GM12875 (cell line): ENCODE measurements around the gene TTLL11.

Experiments
- H3K4me3 ChIP-seq: one replicate; pipeline ENCODE4 v1.5.1; 2011; ENCODE audit warnings: low read depth, low read length, control low read depth
- TF ChIP-seq, protein P1 (sequence below): IDR thresholded peaks from 2 replicates; pipeline ENCODE4 v1.5.1; 2011; ENCODE audit warnings: low read depth, mild to moderate bottlenecking, control low read depth, inconsistent platforms, low read length, moderate library complexity, borderline replicate concordance; ENCODE audit not compliant: insufficient read depth

The TTLL11 gene

DNA sequence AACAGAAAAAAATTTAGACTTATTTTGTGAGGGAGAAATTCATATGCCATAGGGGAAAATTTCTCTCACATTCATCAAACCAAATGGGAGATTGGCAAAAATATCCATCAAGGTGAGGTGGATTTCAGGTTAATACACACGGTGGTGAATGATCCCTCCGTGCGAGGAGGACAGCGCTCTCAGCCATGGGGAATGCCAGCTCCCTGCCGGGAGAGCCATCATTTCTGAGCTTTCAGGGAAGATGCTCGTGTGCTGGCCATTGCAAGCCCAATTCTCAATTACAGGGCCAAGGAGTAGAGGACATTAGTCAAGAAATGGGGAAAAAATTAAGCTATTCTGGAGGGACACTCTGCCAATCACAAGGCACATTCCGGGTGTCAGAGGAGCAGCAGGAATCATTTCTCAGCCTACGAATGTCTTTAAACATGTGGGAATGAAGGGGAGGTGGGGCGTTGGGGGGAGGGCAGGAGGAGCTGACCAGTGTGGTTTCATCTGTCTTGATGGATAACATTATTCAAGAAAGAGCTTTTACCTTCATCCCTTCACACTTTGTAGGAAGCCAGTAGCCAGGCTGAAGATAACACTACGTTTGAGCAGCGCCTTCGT lies 276.2 kb downstream of the TTLL11 start:
- TF ChIP-seq, protein P1, sequence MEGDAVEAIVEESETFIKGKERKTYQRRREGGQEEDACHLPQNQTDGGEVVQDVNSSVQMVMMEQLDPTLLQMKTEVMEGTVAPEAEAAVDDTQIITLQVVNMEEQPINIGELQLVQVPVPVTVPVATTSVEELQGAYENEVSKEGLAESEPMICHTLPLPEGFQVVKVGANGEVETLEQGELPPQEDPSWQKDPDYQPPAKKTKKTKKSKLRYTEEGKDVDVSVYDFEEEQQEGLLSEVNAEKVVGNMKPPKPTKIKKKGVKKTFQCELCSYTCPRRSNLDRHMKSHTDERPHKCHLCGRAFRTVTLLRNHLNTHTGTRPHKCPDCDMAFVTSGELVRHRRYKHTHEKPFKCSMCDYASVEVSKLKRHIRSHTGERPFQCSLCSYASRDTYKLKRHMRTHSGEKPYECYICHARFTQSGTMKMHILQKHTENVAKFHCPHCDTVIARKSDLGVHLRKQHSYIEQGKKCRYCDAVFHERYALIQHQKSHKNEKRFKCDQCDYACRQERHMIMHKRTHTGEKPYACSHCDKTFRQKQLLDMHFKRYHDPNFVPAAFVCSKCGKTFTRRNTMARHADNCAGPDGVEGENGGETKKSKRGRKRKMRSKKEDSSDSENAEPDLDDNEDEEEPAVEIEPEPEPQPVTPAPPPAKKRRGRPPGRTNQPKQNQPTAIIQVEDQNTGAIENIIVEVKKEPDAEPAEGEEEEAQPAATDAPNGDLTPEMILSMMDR: no peak
- no peak overlapping the region for H3K4me3 ChIP-seq

DNA sequence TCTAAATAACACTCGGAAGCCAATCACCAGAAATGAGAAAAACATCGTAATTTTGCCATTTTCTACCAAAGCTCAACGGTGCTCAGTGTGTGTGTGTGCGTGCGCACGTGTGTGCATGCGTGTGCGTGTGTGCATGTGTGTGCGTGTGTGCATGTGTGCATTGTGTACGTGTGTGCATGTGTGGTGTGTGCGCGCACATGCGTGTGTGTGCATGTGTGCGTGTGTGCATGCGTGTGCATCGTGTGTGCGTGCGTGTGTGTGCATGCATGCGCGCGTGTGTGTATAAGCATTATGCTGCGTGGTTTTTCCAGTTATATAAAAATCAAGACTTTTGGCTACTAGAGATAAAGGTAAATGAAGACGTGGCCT lies 276.7 kb downstream of the TTLL11 start:
- no peak overlapping the region for H3K4me3 ChIP-seq
- TF ChIP-seq, protein P1: no peak

DNA sequence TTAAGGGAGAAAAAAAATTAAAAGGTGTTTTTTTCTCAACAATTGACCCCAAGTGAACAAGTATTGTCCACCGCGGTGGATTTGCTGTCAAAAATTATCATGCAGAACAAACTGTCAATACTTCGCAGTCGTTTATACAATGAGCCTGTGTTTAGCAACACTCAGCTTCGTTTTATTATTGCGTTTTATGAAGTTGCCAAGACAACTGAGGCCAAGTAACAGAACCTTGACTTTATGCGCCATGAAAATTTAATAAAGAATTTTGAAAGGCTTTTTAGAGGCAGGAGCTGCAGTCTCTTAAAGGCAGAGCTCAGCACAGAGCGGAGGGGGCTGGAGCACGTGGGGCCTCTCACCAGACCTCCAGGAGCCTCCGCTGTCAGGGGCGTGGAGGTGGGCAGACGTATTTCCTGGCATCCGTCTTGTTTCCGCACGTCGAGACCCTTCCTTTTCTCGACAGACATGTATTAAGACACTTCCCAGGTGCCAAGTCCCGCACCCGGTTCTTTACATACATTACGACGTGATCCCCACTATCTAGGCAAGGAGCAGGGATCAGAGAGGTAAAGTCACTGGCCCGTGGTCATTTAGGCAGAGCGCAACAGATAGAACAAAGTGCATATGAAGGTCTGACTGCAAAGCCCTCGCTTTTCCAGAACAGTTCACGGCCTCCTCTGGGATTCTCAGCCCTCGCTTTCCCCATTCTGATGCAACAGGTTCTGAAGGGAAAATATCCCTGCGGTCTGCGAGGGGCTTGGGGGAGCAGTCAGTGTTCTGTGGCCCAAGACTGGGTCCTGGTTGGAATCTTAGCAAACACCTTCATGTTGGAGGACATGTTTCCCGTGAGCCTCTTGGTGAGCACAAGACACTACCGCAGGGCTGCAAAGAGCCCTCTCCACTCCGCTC lies 277.3 kb downstream of the TTLL11 start:
- H3K4me3 ChIP-seq: no peak overlapping the region
- TF ChIP-seq, protein P1: no peak

DNA sequence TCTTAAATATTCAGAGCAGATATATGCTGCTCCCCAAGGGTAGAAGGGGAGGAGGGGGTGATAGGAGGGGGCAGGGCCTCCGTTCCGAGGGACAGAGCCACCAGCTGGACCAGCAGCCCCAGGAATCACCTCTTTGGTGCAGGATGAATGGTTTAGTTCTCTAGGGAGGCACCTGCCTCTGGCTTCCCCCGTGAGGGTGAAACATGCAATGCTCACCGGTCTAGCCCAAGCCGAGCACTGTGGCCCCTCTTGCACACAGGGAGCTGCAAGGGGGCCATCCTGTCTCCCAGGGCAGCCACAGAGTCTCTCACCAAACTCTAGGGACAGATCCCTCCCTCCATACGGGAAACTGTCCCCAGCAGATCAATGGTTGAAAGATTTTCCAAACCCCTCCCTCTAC lies 278.0 kb downstream of the TTLL11 start:
- TF ChIP-seq, protein P1: no peak
- no peak overlapping the region for H3K4me3 ChIP-seq

DNA sequence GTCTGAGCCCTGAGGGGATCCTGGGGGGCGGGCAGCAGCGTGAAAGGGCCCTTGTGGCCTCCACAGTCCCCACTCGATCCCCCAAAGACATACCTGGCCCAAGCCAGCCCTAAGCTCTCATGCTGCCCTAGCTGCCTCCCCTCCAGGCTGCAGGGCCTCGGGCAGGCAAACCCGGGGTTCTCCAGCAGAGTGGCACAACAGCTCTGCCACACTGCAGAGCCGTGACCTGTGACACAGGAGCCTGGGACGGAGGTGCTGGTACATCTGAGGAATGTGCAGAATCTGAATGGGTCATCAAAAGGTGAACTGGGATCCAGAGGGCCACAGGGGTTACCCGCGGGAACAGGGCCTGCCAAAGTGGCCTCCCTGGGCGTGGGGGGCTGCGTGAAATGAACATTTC lies 278.5 kb downstream of the TTLL11 start:
- no peak overlapping the region for H3K4me3 ChIP-seq
- TF ChIP-seq, protein P1: no peak

DNA sequence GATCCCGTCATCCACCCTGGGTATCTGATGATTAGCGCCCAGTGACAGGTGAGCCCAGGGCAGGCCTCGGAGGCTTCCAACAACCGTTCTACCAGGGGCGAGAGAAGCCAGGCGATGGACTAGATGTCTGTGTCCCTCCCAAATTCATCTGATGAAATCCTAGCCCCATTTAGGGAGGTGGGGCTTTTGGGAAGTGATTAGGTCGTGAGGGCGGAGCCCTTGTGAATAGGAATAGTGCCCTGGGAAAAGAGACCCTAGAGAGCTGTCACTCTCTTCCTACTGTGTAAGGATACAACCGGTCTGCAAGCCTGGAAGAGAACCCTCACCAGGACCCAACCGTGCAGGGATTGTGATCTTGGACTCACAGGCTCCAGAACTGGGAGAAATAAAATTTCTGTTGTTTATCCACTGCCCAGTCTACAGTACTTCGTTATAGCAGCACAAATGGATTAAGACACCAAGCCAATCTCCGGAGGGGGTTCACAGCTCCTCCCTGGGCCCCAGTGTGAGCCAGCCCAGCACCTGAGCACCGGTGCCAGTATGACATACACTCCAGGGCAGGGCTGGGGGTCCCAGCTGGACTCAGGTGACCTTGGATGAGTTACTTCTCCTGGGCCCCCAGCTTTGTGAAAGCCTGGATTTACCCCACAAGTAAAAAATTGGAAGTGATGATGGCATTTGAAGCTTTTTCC lies 279.4 kb downstream of the TTLL11 start:
- no peak overlapping the region for H3K4me3 ChIP-seq
- TF ChIP-seq, protein P1: no peak
